DMS 273 (cell line): ENCODE results near the gene PTPRA.
"Not testable (repeated sequence)": the region's sequence is repeated elsewhere in the genome, so short reads cannot be mapped to it uniquely, and the experiment has no call there.

Experiments used
- DNase-seq: peaks from one replicate; lab custom pipeline; 2025; ENCODE audit not compliant: unreplicated experiment; lab: John Stamatoyannopoulos, UW

The PTPRA gene

DNA sequence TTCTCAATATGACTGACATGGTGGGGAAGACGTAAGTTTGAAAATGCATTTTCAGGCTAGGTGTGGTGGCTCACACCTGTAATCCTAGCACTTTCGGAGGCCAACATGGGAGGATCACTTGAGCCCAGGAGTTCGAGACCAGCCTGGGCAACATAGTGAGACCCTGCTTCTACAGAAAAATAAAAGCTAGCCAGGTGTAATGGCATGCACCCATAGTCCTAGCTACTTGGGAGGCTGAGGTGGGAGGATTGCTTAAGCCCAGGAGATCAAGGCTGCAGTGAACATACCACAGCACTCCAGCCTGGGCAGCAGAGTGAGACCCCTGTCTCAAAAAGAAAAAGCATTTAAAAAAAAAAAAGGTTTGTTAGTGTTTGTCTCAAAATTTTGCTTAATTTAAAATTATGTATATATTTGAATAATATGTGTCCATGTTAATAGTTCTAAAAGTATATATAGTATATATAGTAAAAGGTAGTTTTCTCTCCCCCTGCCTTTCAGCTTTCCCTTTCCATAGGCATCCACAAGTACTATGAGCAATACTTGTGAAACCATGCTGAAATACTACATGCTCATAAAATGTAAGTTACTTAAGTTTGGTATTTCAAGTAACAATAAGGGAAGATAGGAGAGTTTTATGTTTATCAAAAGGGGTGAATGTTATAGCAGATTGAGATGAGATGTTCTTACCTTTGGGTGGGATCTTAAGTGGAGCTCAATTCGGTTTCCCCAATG is 15.1 kb downstream of the PTPRA start:
- DNase-seq, result no peak

DNA sequence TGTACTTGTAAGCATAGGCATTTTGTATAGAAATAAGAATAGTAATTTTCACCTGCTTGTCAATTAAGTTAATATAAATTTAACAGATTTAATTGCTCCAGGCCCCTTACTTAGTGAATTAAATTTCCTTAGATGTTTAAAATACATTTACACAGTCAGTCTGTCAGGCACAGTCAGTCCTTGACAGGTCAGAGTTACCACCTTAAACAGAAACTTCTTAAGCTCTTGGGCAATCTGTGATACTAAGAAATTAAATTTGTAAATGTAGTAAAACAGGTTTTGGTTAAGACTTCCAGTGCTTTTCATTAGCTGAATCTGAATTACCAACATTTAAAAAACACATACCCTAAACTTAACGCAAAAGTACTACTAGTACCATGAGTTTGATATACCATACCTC is 15.9 kb downstream of the PTPRA start:
- no peak for DNase-seq

DNA sequence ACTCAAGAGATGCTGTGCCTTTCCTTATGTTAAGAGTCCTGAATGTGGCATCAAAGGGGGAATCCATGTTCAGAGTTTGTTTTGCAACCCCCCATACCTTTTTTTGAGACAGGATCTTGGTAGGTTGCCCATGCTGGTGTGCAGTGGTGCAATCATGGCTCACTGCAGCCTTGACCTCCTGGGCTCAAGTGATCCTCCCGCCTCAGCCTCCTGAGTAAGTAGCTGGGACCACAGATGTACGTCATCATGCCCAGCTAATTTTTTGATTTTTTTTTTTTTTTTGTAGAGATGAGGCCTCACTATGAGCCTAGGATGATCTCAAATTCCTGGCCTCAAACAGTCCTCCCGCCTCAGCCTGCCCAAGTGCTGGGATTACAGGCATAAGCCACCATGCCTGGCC is 16.5 kb downstream of the PTPRA start:
- no peak for DNase-seq

DNA sequence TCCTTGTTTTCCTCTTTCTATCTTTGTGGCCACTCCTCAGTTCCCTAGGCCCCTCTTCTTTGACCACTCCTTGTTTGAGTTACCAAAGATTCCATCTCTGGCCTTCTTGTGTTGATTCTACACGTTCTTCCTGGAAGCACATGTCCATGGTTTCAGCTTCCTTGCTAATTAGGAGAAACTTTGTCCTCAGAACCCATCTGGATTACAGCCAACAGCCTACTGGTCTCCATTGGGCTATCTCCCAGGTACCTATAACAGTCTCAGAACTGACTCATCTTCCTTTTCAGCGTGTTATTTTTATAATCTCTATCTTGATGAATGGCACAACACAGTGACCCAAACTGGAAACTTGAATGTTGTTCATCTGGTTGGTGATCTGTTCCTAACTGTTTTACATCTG is 17.5 kb downstream of the PTPRA start:
- peak; percentile 20 for DNase-seq

DNA sequence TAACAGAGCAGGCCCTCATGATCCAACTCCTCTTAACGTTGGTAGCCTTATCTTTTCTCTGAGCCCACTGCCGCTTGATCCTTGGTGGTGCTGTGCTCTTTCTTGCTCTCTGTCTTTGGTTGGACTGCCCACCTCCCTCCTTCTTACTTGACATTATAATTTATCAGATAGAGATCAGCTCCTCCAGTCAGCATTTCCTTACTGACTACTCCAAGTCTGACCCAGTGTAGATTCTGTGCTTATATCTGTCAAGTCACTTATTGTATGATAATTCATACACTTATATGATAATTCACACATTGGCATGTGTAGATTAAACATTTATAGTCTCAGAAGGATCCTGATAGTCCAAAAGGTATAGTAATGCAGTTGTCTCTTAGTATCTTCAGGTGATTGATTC is 18.1 kb downstream of the PTPRA start:
- DNase-seq, result no peak

DNA sequence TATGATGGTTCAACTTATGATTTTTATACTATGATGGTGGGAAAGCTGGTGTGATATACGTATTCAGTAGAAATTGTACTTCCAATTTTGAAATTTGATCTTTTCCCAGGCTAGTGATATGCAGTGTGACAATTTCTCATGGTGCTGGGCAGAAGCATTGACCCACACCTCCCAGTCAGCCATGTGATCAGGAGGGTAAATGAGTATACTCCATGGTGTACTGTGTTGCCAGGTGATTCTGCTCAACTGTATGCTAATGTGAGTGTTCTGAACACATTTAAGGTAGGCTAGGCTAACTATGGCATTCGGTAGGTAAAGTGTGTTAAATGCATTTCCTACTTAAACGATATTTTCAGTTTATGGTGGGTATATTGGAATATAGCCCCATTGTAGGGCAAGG is 19.1 kb downstream of the PTPRA start:
- no peak for DNase-seq

DNA sequence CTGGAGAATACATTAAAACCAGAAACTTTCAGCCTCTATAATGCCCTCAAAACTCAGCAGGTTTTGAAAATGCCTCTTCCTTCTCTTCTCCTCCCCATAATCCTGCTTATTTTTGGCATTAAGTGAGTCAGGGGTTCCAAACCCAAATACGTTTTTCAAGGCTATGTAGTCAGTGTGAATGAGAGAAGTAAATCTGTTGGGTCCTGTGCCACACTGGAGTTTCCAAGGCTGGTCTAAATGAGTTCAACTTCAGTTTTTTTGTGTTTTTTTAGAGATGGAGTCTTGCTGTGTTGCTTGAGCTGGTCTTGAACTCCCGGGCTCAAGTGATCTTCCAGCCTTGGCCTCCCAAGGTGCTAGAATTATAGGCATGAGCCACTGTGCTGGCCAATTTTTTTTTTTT is 20.9 kb downstream of the PTPRA start:
- DNase-seq, result no peak

DNA sequence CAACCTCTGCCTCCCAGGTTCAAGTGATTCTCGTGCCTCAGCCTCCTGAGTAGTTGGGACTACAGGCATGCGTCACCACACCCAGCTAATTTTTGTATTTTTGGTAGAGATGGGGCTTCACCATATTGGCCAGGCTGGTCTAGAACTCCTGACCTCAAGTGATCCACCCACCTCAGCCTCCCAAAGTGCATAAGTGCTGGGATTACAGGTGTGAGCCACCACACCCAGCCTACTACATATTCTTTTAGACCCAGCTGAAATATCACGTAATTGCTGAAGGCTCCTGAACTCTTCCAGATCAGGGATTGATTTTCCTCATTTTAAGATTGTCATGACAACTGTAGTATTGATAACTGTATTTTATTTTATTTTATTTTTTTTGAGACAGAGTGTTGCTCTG is 21.9 kb downstream of the PTPRA start:
- not testable (repeated sequence) for DNase-seq

DNA sequence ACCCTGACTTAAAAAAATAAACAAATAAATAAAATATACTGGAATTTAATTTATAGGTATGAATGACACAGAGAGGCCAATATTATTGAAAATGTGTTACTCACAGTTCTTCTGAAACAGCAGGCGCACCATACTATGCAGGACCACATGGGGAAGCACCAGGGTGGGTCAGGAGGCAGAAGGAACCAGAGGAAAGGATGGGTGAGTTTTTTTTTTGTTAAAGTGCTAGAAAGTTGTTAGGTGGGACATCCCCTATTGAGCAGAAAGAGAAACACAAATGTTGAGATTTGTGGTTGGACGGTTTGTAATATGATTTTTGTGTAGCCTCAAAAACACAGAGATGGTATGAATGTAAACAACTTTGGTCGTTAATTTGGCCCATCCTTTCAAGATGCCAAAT is 26.0 kb downstream of the PTPRA start:
- DNase-seq, result no peak

DNA sequence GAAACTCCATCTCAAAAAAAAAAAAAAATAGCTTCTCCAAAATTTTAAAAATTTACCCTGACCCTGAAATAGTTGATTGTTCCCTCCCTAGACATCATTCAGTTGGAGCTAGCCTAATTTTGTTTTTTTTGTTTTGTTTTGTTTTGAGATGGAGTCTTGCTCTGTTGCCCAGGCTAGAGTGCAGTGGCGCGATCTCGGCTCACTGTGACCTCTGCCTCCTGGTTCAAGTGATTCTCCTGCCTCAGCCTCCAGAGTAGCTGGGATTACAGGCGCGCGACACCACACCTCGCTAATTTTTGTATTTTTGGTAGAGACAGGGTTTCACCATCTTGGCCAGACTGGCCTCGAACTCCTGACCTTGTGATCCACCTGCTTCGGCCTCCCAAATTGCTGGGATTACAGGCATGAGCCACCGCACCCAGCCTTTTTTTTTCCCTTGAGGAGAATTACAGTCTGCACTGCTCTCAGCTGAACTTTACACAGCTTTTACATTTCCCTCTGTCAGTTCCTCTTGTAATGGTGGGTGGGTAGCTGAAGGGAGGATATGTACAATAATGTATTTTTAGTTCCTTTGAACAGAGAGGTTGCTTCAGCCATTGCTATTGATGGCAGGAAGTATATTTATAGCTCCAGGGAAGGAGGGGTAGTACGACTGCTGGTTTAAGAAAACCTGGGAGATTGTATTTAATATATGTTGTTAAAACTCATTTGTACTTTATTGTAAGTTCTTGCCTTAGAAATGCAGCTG is 27.7 kb downstream of the PTPRA start:
- no peak for DNase-seq

DNA sequence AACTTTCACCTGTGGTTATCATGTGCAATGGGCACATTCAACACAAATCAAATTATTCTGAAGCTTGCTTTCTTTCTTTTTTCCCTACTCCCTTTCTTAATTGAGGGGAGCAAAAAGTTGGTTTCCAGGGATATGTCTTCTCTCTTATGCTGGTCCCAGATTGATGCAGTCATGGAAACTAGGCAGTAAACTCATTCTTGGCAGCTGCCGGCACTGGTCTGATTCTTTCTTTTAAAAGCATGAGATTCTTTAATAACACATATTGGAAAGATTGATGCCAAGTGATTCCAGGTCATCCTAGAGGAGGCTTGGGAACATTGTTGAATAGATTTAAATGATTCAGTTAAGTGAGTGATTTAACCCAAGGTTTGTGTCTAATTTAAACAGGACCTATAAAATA is 29.0 kb downstream of the PTPRA start:
- no peak for DNase-seq

DNA sequence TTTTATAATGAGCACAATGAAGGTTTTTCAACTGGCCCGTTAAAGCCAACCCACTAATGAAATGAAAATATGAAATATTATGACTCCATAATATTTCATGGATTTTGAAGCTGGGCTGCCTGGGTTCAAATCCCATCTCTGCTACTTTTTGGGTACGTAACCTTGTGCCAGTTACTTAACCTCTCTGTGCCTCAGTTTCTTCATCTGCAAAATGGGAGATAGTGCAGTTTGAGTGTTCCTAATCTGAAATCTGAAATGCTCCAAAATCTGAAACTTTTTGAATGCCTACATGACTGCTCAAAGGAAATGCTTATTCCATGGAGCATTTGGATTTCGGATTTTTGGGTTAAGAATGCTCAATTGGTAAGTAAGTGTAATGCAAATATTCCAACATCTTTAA is 29.5 kb downstream of the PTPRA start:
- DNase-seq, result no peak

DNA sequence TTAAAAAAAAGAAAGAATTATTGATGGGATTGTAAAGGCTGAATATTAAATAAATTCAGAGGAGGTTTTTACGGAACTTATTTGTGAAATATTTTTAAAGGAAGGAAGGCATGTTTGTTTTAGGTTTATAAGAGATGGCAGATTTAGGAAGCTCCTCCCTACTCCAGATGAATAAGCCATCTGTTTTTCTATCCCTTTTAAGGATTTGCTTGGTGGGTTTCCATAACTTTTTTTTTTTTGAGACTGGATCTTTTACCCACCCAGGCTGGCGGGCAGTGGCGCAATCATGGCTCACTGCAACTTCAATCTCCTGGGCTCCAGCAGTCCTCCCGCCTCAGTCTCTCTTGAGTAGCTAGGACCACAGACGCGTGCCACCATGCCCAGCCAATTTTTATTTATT is 30.4 kb downstream of the PTPRA start:
- no peak for DNase-seq

DNA sequence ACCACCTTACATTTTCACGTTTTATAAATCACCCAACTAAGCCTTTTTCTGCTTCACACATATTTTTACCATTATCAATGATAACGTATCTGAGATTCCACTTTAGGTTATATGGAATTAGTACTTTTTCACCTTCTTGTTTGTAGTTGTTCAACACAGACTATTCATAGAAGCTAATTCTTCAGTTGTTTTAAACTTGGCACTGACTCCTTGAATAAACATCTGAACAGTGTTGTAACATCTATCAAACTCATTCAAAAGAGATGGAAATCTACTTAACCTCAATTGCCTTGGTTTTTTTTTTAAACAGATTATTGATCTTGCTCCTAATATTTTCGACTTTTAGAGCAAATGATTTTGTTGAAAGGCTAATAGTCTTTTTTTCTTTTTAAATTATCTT is 34.2 kb downstream of the PTPRA start:
- no peak for DNase-seq

DNA sequence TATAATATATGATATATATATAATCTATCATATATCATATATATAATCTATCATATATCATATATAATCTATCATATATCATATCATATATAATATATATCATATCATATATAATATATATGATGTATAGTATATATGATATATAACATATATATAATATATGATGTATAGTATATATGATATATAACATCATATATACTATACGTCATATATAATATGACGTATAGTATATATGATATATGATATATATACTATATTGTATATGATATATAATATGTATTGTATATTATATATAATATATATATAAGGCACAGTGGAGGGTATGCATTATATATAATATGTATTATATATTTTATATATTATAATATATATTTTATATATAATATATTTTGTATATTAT is 36.7 kb downstream of the PTPRA start:
- no peak for DNase-seq

DNA sequence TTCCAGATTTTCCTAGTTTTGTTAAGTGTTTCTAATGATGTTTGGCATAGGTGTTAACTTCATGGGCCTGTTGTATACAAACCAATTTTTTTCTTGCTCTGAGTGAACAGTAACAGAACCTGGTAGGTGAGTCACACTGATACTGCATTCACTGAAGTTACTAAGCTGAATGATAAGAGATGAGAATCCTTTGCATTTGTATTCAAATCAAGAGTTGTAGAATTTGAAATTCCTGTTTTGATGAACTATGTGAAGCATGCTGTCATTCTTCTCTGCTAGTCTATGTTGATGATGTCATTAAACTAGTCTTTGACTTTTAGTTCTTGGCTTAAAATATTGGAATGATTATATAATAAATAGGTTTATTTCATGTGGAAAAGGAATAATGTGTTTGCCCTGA is 37.9 kb downstream of the PTPRA start:
- DNase-seq, result no peak

DNA sequence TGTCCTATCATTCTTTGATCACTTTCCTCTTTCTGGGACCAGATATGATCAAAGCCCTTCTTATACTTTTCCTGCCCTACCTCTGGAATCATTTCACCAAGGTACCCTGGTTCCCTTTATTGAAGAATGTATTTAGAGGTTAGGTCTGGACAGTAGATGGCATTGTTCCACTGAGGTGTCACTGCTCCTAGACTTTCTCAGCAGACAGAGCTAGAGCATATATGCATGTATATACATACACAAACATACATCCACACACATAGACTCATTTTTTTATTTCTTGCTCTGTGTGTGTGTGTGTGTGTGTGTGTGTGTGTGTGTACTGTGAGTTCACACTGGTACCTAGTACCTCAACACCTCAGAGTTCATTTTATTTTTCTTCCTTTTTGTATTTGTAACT is 40.9 kb downstream of the PTPRA start:
- peak; percentile 41 for DNase-seq

DNA sequence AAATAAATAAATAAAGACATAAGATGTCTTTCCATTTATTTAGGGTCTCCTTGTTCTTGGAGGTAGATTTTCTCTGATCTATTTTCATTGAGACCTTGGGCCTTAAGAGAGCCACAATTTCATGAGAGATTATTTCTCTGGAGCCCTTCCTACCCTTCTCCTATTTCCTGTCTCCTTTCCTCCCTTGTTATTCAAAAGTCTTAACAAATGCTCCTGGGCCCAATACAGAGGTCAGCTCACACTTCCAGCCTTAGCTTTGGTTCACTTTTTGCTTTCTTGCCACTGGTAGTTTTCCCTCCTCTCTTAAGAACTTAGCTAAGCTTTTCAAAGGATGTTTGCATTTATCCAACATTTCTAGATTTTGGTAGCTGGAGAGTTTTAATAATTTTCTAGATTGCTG is 44.0 kb downstream of the PTPRA start:
- DNase-seq, result no peak

DNA sequence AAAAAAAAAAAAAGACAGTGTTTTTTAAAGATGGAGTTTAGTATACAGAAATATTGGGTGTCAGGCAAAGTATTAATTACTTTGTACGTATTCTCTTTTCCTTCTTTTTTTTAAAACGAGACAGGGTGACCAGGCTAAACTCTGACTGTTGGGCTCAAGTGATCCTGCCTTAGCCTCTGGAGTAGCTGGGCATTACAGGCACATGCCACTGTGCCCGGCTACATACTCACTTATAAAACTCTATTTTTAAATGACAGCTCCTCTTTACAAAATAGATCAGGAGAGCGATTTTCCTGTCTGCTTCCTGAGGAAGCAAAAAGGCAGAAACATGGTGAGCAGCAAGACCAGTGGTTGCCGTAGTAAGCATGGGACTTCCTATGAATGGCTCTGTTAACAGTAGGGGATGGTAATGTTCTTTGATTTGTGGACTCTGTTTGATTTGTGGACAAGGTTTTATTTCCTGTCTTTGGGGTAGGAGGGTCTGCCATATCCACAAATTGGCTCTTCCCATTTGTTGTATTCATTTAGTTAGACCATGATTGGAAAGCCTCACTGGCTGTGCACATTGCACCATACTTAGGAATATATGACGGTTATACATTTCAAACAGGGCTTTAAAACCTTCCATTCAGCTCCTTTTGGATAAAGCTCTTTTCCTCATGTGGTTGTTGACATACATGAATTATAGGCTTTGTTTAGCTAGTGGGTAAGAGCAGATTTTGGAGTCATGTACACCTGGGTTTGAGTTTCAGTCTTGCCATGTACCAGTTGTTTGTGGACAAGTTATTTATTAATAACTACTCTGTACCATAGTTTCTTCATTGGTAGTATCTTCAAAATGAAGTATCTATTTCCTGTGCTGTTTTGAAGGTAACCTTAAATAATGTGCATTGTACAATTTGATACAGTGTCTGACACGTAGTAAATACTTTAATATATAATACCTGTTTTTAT is 45.1 kb downstream of the PTPRA start:
- no peak for DNase-seq

DNA sequence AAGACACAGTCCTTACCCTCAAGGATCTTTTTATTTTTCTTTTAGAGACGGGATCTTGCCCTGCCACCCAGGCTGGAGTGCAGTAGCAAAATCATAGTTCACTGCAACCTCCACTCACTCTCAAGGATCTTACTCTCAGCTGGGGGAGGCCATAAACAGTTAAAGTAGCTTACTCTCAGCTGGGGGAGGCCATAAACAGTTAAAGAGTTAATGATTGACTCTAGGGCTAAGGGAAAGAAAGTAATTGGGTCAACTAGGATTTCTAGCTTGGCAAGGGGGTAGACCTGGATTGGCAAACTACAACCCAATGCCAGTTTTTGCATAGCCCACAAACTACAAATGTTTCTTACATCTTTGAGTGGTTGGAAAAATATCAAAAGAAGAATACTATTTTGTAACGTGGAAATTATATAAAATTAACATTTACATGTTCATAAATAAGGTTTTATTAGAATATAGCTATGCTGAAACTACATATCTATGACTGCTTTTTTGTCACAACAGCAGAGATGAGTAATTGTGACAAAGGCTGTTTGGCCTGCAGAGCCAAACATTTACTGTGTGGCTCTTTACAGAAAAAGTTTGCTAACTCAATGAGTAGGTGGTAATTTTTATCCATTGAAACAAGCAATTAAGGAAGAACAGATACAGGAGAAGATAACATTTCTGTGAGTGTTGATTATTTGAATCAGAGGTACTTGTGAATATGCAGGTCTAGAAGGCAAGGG is 46.4 kb downstream of the PTPRA start:
- DNase-seq, result no peak

DNA sequence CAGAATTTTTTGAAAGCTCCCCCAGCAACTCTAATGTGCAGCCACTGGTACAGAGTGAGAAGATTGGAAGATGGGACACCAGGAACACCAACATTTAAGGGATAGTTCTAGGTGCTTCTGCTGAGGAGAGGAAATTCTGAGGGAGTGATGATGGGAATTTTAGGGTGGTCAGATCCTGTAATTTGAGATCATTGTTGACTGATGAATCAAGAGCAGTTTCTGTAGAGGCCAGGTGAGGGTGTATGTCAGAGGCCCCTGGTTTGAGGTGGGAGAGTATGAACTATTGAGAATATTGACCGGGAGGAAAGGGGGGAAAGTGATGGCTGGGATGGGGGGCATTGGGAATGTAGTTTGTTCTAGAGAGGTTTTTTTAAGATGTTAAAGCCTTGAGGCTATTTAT is 47.2 kb downstream of the PTPRA start:
- no peak for DNase-seq
